Karpas-422 (cell line): Measurements from ENCODE around the gene LAMTOR3. TPM values are rescaled to one million over a fixed set of nuclear protein-coding genes. Genes with fewer than 3 reads are reported as not detected.
"Not testable (repeated sequence)": the region's sequence is repeated elsewhere in the genome, so short reads cannot be mapped to it uniquely, and the experiment has no call there.

Source experiments
- DNase-seq: peaks from one replicate; pipeline ENCODE4 v3.0.0-alpha.2; 2015
- H2AFZ ChIP-seq: fragments of 200-600 bp; sonication (generic); 2 replicates; pipeline ENCODE4 v1.6.1; 2014; ENCODE audit warnings: antibody characterized with exemption, low read length, mixed read lengths
- H3K27ac ChIP-seq: fragments of 200-600 bp; sonication (generic); 2 replicates; pipeline ENCODE4 v1.5.1; 2014; ENCODE audit warnings: mild to moderate bottlenecking, low read length, moderate library complexity
- H3K27me3 ChIP-seq: fragments of 200-600 bp; sonication (generic); 2 replicates; pipeline ENCODE4 v1.6.1; 2014; ENCODE audit warnings: low read length, mixed read lengths
- H3K36me3 ChIP-seq: fragments of 200-600 bp; sonication (generic); 2 replicates; pipeline ENCODE4 v1.6.1; 2014; ENCODE audit warnings: low read length, mixed read lengths; ENCODE audit not compliant: insufficient read depth
- H3K4me1 ChIP-seq: fragments of 200-600 bp; sonication (generic); 2 replicates; pipeline ENCODE4 v1.6.1; 2014; ENCODE audit warnings: mild to moderate bottlenecking, low read length, mixed read lengths
- H3K4me2 ChIP-seq: fragments of 200-600 bp; sonication (generic); 2 replicates; pipeline ENCODE4 v1.6.1; 2014; ENCODE audit warnings: low read length, low read depth, mild to moderate bottlenecking; ENCODE audit not compliant: poor library complexity, severe bottlenecking
- H3K4me3 ChIP-seq: fragments of 200-600 bp; sonication (generic); 2 replicates; pipeline ENCODE4 v1.5.1; 2014; ENCODE audit warnings: mild to moderate bottlenecking, antibody characterized with exemption, low read length, mixed read lengths
- H3K79me2 ChIP-seq: fragments of 200-600 bp; sonication (generic); 2 replicates; pipeline ENCODE4 v1.6.1; 2014; ENCODE audit warnings: mild to moderate bottlenecking, low read length, mixed read lengths
- H3K9ac ChIP-seq: fragments of 200-600 bp; sonication (generic); 2 replicates; pipeline ENCODE4 v1.6.0; 2014; ENCODE audit warnings: low read length
- H3K9me2 ChIP-seq: fragments of 200-600 bp; sonication (generic), shearing (Covaris generic); replicated peaks from 2 replicates; pipeline ENCODE4 v1.6.0; 2014; ENCODE audit warnings: mild to moderate bottlenecking, low read length, moderate library complexity; ENCODE audit not compliant: insufficient read depth
- H3K9me3 ChIP-seq: fragments of 300-700, 200-600 bp; sonication (generic); 2 replicates; pipeline ENCODE4 v1.6.1; 2014; ENCODE audit warnings: low read length, mixed read lengths
- H4K20me1 ChIP-seq: fragments of 200-600 bp; sonication (generic); 2 replicates; pipeline ENCODE4 v1.6.1; 2014; ENCODE audit warnings: mild to moderate bottlenecking, antibody characterized with exemption, low read length, low read depth; ENCODE audit not compliant: insufficient read depth
- total RNA-seq: library from RNA; depleted of rRNA; stranded (reverse); fragments of >200 nt; shearing (Covaris generic); gene quantifications from 2 replicates; pipeline ENCODE4 v1.2.3, GENCODE V29; 2014; ENCODE audit warnings: low replicate concordance

The LAMTOR3 gene
- total RNA-seq, 1 experiment from 2014 or later, result 59.9 TPM

GRCh38 chr4:99838927-99839326 lies 55.3 kb downstream of the LAMTOR3 start:
- Histone ChIP-seq H3K4me3 (no peak overlapping the region), H3K9me2 (no peaks in the 10 kb centered on the region), H3K9ac (no peak overlapping the region), H2AFZ (no peak overlapping the region), H3K36me3 (peaks cover 62% of the 10 kb centered on the region), H3K27me3 (no peaks in the 10 kb centered on the region), H3K79me2 (peaks cover 54% of the 10 kb centered on the region), H4K20me1 (no peaks in the 10 kb centered on the region), H3K27ac (no peak overlapping the region), H3K4me2 (no peak overlapping the region), H3K4me1 (no peaks in the 10 kb centered on the region), H3K9me3 (no peaks in the 10 kb centered on the region)
- DNase-seq, result no peak

GRCh38 chr4:99835942-99836341 lies 58.3 kb downstream of the LAMTOR3 start:
- peaks cover 73% of the 10 kb centered on the region for H3K79me2 ChIP-seq
- no peak overlapping the region for H3K9ac ChIP-seq
- H3K36me3 ChIP-seq, result peaks cover 35% of the 10 kb centered on the region; the same call in 1 of the 2 replicates
- H3K4me1 ChIP-seq, result no peaks in the 10 kb centered on the region; the same call in 1 of the 2 replicates
- H3K4me2 ChIP-seq, result no peak overlapping the region
- no peaks in the 10 kb centered on the region for H3K9me2 ChIP-seq
- H3K9me3 ChIP-seq, result no peaks in the 10 kb centered on the region
- H2AFZ ChIP-seq, result no peak overlapping the region
- no peak overlapping the region for H3K4me3 ChIP-seq
- DNase-seq, result no peak
- H3K27me3 ChIP-seq, result no peaks in the 10 kb centered on the region
- no peak overlapping the region for H3K27ac ChIP-seq
- no peaks in the 10 kb centered on the region for H4K20me1 ChIP-seq

GRCh38 chr4:99834569-99834968 lies 59.7 kb downstream of the LAMTOR3 start:
- H3K27me3 ChIP-seq, result no peaks in the 10 kb centered on the region
- no peak overlapping the region for H3K4me2 ChIP-seq
- no peaks in the 10 kb centered on the region for H3K9me3 ChIP-seq
- H3K36me3 ChIP-seq, result peaks cover 26% of the 10 kb centered on the region; the same call in 1 of the 2 replicates
- H3K4me3 ChIP-seq, result no peak overlapping the region
- no peaks in the 10 kb centered on the region; the same call in 1 of the 2 replicates for H3K4me1 ChIP-seq
- H3K79me2 ChIP-seq, result peaks cover 85% of the 10 kb centered on the region
- H3K9me2 ChIP-seq, result no peaks in the 10 kb centered on the region
- no peak overlapping the region for H3K27ac ChIP-seq
- H2AFZ ChIP-seq, result no peak overlapping the region
- H4K20me1 ChIP-seq, result no peaks in the 10 kb centered on the region
- no peak for DNase-seq
- H3K9ac ChIP-seq, result no peak overlapping the region

DNA sequence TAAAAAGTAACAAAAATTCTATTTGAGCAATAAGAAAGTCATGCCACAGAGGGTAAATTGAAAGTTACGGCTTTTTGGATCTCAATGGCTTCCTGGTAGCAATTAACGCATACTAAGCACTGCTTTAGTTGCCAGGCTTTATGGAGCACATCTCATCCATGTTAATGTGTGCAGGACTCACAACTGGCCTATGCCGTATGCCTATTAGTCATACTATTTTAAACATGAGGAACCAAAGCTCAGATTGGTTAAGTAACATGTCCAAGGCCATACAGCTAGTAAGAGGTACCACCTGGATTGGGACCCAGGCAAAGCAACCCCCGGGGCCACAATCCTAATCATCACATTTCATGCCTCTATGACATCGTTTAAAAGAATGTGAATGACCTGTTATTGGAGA lies 60.5 kb downstream of the LAMTOR3 start:
- no peaks in the 10 kb centered on the region for H3K9me2 ChIP-seq
- no peaks in the 10 kb centered on the region for H3K27me3 ChIP-seq
- peaks cover 87% of the 10 kb centered on the region for H3K79me2 ChIP-seq
- H3K4me1 ChIP-seq, result no peaks in the 10 kb centered on the region; the same call in 1 of the 2 replicates
- H4K20me1 ChIP-seq, result no peaks in the 10 kb centered on the region
- no peaks in the 10 kb centered on the region for H3K9me3 ChIP-seq
- peaks cover 20% of the 10 kb centered on the region; the same call in 1 of the 2 replicates for H3K36me3 ChIP-seq
- H2AFZ ChIP-seq, result no peak overlapping the region
- H3K27ac ChIP-seq, result no peak overlapping the region
- no peak overlapping the region for H3K9ac ChIP-seq
- H3K4me3 ChIP-seq, result no peak overlapping the region
- no peak overlapping the region for H3K4me2 ChIP-seq
- no peak for DNase-seq

DNA sequence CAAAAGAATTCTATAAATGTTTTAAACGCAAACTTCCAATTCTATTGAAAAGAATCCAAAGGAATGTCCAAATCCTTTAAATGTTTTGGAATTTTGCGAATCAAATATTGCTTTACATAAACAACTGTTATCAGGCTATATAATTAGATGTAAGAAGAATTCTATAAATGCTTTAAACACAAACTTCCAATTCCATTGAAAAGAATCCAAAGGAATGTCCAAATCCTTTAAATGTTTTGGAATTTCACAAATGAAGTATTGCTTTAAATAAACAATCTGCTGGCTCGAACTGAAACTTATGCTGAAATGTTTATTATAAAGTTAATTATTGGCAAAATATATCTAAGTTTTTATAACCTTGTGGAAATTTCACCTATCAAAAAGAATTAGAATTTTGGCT lies 61.5 kb downstream of the LAMTOR3 start:
- H3K9ac ChIP-seq, result no peak overlapping the region
- H3K4me3 ChIP-seq, result no peak overlapping the region
- H3K27me3 ChIP-seq, result no peaks in the 10 kb centered on the region
- H3K4me1 ChIP-seq, result peaks cover 9% of the 10 kb centered on the region
- no peaks in the 10 kb centered on the region for H4K20me1 ChIP-seq
- H3K9me3 ChIP-seq, result no peaks in the 10 kb centered on the region
- H3K4me2 ChIP-seq, result no peak overlapping the region
- no peak overlapping the region for H2AFZ ChIP-seq
- H3K36me3 ChIP-seq, result peaks cover 19% of the 10 kb centered on the region; the same call in 1 of the 2 replicates
- DNase-seq, result no peak
- peaks cover 89% of the 10 kb centered on the region for H3K79me2 ChIP-seq
- no peaks in the 10 kb centered on the region for H3K9me2 ChIP-seq
- no peak overlapping the region for H3K27ac ChIP-seq

DNA sequence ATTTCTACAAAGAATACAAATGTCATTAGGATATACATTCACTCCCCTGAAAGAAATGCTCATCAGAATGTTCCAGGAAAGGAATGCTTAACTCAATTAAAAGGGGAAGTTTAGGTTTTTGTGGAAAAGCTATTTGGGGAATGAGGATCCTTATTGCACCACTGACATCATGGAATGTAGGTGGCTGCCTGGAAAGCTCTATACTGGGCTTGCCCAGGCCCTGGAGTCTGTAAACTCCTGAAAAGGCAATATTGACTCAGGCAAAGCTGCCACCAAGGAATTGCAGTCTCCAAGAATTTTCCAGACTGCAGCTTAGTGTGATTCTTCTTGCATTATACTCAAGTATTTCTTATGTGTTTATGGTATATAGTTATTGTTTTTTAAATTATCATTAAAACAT lies 61.9 kb downstream of the LAMTOR3 start:
- Histone ChIP-seq H3K36me3 (peaks cover 19% of the 10 kb centered on the region; the same call in 1 of the 2 replicates), H3K9me2 (no peaks in the 10 kb centered on the region), H4K20me1 (no peaks in the 10 kb centered on the region), H3K9ac (no peak overlapping the region), H3K9me3 (no peaks in the 10 kb centered on the region), H3K4me3 (no peak overlapping the region), H3K4me1 (peaks cover 12% of the 10 kb centered on the region), H3K79me2 (peaks cover 93% of the 10 kb centered on the region), H3K27me3 (no peaks in the 10 kb centered on the region), H2AFZ (no peak overlapping the region), H3K27ac (no peak overlapping the region), H3K4me2 (no peak overlapping the region)
- DNase-seq, result no peak

GRCh38 chr4:99830051-99830450 lies 64.2 kb downstream of the LAMTOR3 start:
- H3K9me3 ChIP-seq, H4K20me1 ChIP-seq, H3K27me3 ChIP-seq, DNase-seq, H3K4me2 ChIP-seq, H3K9ac ChIP-seq, H2AFZ ChIP-seq, H3K36me3 ChIP-seq, H3K9me2 ChIP-seq, H3K4me3 ChIP-seq, H3K27ac ChIP-seq: not testable (repeated sequence)
- peaks cover 23% of the 10 kb centered on the region for H3K4me1 ChIP-seq
- H3K79me2 ChIP-seq, result peaks cover 98% of the 10 kb centered on the region

- Histone ChIP-seq H3K27me3 (no peaks in the 10 kb centered on the region), H2AFZ (no peak overlapping the region), H3K4me1 (peaks cover 39% of the 10 kb centered on the region), H3K79me2 (peaks cover 98% of the 10 kb centered on the region), H3K9me2 (no peaks in the 10 kb centered on the region), H3K9me3 (no peaks in the 10 kb centered on the region), H3K36me3 (peaks cover 3% of the 10 kb centered on the region; the same call in 1 of the 2 replicates), H4K20me1 (no peaks in the 10 kb centered on the region), H3K4me3 (no peak overlapping the region), H3K9ac (no peak overlapping the region), H3K27ac (no peak overlapping the region), H3K4me2 (no peak overlapping the region)
- no peak for DNase-seq
Observed at GRCh38 chr4:99828477-99828876, 65.8 kb downstream of the LAMTOR3 start.
